SHP77 treated with DMSO at 0.1 percent for 48 hours (cell line): ENCODE measurements around the gene DSCAML1.
"Not testable (repeated sequence)": the region's sequence is repeated elsewhere in the genome, so short reads cannot be mapped to it uniquely, and the experiment has no call there.

Experiments
- DNase-seq: peaks from one replicate; lab custom pipeline; 2025; lab: John Stamatoyannopoulos, UW

DSCAML1 gene

DNA sequence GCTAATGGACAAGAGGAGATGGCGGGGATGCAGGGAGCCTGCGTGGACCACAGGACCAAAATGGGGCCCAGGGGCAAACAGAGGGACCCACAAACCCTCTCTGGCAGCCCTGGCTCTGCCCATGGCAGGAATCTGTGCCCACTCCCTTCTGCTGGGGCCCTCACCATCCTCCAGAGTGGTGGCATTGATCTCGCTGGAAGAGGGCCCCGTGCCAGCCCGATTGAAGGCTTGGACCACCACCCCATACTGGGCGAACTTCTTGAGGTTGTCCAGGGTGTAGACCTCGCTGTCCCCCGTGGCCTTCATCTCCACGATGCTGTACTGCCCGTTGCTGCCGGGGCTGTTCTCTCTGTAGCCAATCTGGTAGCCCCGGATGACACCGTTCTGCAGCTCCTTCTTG is 332.2 kb downstream of the DSCAML1 start:
- DNase-seq: no peak

DNA sequence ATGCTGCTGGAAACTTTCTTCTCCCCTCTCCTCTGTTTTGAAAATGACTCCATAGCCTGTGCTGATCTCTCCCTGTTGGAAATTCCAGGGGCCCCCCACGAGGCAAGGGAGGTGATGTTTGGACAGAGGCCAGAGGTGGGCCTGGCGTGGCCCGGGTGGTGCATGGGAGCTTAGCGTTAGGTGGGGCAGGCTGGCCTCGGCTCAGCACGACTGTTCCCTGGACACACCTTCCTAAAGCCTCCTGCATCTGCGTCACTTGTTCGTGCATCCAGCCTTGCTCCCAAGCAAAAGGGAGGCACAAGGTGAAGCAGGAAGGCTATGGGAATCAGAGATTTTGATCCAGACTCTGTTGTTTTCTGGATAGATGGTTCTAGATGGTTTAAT is 334.2 kb downstream of the DSCAML1 start:
- DNase-seq: no peak

DNA sequence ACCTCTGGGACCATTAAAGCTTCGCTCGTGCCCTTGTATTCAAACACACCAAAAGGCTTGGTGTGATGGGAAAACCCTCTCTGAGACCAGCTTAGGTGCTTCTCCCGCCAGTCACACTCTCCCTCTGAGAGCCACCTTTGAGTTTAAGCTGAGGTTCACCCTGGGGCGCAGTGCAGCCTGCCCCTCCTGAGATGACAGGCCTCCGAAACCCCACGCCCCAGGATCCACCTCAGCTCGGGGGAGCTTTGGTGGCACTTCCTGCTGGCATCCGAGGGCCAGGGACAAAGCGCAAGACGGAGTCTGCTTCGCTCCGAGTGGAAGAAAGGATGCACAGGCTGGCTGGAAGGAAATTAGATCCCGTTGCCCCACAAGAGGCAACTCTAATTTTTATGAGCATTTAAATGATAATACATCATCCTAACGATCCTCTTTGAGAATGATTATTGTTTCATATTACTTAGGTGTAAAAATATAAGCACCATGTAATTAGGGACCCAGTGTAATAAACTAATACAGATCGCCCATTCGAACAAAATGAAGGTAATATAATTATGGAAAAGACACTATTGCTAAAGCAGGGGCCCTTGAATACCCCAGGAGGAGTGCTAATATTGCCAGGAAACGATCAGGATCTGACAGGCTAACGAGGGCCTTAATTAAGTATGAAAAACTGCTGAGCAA is 334.7 kb downstream of the DSCAML1 start:
- no peak for DNase-seq

DNA sequence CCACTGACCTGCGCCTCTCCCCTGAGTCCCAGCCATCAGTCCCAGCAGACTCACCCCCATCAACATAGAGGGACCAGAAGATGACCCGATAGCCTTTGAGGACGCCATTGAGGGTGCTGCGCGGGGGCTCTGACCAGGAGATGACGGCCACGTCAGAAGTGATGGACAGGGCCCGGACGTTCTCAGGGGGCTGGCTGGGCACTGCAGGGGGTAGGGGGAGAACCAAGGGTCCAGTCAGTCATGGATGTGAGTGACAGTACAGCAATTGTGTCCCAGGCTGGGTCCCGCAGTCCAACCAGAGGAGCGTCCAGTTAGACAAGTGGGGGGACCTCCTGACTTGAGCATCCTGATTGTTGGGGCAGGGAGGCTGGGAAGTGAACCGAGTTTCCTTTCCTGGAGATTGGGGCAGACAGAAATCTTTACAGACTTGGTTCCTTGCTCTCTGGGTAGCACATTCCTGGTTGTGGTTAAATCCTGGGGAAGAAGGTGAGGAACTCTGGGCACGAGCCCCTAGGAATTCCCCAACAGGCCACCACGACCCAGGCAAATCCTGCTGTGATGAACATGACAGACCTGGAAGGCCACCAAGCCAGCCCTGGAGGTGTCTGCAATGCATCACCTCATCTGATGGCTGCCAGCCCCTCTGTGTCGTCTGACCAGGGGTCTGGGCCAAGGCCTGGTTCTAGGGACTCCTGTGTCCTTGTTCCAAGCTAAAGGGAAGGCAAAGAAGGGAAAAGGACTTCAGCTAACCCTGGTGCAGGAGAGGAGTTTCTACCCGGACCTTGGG is 335.4 kb downstream of the DSCAML1 start:
- no peak for DNase-seq

DNA sequence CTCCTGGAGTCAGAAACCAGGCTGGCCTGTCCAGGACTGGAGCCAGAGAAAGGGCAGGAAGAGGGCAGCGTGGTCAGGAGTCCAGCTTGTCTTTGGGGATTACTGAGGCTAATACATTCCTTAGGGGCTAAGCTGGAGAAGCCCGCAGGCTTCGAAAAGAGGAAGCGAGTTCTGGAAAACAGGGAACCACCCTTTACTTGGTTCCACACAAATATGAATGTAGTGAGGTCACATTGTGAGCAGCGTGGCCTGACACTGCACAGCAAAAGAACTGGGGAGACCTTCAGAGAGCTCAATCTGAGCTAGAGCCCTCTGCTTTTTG is 337.1 kb downstream of the DSCAML1 start:
- DNase-seq: no peak

DNA sequence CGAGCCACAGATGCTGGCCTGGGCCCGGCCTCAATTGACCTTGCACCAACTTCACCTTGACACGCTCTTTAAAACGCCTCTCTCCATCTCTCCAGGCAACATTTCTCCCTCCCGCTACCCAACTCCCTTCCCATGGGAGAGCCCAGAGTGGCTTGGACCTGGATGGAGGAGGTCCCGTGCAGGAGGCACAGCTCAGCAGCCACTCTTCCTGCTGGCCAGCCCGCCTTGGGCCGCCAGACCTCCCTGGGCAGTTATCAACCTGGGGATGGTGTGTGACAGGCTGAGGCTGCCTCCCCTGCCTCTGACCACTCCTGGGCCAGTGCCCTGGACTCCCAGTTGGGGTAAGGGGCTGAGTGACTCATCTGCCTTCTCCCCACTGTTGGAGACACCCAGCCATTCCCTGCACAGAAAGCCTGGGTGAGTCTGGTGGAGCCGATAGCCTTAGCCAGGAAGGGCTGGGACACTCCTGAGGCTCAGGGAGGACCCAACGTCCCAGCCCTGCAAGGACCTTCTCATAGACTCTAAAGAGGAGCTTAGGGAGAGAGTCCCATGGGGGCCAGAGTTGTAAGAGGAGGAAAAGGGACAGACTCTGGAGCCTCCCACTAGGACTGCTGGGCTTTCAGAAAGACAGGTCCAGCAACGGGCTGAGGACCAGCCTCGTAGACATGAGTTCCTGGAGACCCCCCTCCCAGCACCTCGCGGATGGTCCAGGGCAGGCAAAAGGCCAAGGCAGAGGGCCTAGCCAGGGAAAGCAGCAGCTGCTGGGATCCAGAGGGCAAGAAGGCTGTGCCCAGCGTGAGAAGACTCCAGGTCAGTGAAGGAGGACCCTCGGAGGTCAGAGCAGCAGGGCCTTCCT is 337.7 kb downstream of the DSCAML1 start:
- no peak for DNase-seq

DNA sequence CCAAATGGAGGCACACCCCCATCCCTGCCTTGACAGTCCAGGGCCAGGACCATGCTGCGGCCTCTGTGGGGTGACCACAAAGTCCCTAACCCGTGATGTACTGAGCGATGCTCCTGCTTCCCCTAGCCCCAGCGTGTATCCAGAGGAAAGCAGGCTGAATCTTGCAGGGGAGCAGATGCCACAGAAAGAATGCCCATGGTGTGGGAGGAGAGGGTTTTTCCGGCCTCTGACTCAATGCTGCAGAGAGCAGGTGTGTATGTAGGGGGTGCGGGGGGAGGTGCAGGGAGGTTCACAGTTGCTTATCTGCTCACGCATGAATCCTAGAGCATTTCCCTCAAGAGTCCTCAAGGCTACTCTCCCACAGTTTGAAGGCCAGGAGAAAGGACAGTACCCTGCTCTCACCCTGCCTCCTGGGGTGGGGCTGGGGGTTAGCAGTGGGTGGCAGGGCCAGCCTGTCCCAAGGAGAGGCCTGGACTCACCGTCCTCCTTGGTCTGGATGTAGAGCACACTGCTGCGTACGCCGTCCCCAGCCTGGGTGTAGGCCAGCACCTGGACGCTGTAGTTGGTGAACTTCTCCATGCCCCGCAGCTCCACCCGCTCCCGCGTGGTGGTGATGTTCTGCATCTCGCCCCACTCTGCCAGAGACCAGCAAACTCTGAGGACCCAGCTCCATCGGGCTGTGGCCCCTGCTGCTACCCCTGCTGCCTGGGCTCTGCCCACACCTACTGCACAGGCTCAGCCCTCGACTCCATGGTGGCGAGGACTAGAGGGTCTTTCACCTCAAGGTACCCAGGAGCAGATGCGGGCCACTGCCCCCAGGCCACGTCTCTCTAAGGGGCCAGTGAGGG is 338.5 kb downstream of the DSCAML1 start:
- DNase-seq: peak; percentile 53

DNA sequence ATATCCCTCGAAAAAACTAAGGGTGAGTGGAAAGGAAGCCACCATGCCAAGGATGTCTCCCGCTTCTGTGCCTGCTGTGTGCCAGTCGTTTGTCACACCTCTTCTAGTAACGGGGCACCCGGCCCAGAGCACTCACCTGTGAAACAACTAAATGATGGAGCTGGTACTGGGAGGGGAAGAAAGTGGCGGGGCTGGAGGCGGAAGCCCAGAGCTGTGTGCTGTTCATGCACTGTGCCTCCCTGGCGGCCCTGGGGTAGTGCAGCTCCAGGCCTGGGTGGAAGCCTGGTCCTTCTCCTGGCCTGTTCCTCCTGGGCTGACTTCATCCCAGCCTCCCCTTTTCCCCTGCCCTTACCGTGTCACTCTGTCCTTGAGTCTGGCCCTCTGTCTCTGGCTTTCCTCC is 339.2 kb downstream of the DSCAML1 start:
- no peak for DNase-seq

DNA sequence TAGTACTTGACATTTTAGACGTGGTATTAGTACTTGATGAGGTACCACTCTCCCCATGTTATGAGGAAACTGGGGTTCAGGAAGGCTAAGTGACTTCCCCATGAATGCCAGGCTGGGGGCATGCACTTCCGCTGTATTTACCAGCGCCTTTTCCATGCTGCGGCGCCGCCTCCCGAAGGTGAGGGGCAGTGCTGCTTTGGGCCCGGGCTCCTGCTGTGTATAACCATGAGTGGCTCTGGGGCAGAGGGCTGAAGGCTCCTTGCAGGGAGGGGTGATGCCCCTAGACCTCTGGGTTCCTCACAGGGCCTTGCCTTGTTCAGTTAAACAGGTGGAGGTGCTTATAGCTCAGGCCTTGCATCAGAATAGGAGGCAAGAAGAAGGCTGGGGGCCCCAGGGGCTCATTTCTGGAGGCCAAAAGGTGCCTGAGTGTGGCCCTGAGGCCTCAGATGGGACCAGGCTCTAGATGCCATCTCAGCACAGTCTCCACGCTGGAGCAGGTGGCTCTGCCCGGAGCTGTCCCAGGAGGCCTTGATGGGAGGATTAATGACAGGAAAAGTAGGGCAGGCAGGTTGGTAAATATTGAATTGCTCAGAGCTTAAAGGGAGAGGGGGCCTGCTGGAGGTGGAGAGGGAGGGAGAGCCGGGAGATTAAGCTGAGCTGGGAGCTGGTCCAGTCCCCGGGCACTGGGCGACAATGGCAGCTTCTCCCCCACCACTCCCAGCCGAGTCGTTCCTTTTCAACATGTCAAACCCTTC is 339.8 kb downstream of the DSCAML1 start:
- DNase-seq: peak; percentile 63

DNA sequence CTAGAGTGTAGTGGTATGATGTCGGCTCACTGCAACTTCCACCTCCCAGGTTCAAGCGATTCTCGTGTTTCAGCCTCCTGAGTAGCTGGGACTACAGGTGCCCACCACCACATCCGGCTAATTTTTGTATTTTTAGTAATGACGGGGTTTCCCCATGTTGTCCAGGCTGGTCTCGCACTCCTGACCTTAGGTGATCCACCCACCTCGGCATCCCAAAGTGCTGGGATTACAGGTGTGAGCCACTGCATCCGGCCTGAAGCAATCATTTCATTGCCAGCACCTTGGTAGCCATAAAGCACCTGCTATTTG is 340.3 kb downstream of the DSCAML1 start:
- not testable (repeated sequence) for DNase-seq

DNA sequence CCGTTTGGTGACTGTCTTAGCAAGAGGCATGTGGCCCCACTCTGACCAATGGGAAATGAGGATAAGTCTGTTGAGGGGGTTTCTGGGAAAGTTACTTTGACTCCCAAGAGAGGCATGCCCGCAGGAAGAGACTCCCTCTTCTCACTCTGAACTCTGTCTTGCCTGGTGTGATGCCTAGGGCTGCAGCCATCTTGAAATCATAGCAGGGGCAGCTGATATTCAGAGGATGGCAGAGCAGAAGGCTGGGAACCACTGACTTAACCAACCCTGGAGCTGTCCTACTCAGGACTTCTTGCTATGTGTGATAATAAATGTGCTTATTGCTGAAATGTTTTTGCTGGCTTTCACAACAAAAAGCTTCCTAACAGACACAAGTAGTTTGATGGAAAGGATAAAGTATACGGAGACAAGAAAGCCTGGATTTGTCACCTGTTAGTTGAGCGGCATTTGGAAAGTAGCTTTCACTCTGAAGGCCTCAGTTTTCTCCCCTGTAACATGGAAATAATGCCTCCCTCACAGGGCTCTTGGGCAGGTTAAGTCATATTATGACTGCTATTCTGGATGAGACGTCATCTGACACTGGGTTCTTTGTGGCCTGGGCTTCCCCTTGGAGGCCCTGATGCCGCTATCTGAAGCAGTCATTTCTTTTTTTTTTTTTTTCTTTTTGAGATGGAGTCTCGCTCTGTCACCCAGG is 340.8 kb downstream of the DSCAML1 start:
- DNase-seq: no peak

DNA sequence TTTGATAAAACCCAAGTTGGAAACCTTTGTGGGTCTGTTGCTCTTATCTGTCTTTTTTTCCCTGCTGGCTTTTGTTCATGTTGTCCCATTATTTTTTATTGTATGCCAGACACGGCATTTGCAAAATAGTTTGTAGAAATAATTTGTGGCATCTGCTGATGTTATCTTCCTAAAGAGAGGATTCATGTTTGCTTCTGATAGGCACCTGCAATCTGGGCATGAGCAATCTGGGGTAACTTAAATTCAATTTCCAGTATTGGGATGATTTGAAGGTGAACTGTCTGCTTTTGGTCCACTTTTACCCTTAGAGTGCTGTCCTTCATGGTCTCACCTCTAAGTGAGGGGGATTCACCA is 342.5 kb downstream of the DSCAML1 start:
- no peak for DNase-seq

DNA sequence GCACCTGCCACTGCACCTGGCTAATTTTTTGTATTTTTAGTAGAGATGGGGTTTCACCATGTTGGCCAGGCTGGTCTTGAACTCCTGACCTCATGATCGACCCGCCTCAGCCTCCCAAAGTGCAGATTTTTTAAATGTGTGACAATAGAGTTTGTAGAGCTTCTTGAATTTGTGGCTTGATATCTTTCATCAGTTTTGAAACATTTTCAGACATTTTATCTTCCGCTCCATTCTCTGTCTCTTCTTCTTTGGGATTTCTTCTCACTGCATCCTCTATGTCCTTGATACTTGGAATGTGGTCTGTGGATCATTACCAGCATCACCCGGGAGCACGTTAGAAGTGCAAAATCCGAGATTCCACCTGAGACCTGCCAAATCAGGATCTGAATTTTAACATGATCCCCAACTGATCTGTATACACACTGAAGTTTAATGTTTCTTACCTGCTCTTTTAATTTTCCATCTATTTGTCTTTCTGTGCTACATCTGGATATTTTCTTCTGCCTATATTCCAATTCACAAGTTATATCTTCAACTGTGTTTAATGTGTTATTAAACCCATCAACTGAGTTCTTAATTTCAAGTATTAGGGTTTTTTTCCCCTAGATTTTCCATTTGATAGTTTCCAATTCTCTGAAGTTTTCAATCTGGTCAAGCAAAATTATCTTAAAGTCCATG is 343.0 kb downstream of the DSCAML1 start:
- no peak for DNase-seq

DNA sequence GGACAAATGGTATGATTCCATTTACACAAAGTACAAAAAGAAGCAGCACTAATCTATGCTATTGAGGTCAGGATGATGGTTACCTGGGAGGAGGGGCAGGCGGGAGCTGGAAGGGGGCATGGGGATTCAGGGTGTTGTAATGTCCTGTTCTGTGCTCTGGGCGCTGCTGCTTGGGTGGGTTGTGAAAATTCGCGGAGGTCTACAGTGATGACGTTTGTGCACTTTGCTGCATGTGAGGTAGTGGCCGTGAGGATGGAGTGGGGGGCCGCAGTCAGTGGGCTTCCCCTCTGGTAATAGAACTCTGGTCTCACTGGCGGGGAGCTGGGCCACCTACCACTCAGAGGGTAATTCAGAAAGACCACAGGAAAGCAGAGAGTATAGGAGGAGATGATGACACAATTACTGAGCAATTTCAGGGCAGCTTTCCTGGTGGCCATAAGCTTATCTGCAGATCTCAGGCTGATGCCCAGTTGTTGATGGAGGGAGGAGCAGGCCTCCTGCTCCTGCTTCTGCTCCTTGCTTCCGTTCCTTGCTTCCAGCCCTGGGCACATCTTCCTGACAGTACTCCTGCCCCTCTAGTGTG is 347.8 kb downstream of the DSCAML1 start:
- DNase-seq: no peak

DNA sequence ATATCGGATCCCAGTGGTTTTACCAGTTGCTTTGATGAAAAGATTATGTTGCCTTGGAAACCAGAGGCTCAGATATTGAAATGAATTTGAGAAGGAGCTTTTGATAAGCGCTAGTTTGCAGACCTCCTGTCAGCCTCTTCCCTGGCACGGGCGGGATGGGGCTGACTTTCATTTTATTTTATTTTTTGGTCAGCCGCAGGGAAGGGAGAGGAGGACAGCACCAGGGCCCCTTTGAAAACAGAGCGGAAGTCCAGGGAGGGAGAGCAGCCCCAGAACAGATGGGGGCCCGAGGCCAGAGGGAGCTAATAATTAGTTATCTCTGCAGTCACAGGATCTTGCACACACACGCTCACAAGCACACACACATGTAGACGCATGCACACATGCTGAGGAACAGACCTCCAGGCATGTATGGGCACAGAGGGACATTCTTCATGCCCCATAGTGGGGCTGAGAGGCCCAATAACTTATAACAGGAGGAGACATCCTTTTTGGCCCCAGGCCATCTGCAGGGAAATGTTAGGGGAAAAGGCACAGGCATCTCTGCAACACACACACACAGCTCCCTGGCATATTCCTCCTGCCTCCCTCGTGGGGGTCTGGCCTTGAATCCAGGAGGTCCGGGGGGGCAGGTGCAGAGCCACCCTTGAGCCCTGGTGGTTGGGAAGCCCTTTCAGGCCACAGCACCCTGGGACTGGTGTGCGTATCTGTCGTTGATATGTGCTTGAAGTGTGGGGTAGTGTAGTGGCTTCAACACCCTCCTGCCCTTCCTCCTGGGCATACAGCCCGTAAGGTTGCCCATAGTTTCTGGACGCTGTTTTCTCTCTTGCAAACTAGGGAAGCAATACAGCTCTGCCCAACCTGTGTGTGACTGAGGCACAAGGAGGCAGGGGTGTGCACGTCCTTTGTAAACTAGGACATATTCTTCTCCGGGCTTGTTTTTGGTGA is 352.0 kb downstream of the DSCAML1 start:
- DNase-seq: no peak

DNA sequence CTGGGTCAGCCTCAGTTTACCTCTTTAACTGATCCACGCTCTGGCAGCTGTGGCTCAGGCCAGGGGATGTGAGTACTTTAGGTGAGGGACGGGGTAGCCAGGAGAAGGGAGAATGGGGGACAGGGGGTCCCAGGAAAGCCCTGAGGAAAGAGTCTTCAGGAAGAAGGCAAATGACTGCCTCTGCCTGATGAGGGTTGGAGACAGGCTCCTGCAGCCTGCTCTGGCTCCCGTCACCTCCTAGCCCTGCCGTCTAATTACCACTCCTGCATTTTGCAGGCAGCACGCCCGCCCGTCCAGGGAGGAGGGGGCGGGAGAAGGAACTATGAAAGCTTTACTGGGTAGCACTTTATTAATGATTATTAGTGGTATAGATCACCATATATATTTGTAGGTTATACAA is 352.8 kb downstream of the DSCAML1 start:
- DNase-seq: no peak

DNA sequence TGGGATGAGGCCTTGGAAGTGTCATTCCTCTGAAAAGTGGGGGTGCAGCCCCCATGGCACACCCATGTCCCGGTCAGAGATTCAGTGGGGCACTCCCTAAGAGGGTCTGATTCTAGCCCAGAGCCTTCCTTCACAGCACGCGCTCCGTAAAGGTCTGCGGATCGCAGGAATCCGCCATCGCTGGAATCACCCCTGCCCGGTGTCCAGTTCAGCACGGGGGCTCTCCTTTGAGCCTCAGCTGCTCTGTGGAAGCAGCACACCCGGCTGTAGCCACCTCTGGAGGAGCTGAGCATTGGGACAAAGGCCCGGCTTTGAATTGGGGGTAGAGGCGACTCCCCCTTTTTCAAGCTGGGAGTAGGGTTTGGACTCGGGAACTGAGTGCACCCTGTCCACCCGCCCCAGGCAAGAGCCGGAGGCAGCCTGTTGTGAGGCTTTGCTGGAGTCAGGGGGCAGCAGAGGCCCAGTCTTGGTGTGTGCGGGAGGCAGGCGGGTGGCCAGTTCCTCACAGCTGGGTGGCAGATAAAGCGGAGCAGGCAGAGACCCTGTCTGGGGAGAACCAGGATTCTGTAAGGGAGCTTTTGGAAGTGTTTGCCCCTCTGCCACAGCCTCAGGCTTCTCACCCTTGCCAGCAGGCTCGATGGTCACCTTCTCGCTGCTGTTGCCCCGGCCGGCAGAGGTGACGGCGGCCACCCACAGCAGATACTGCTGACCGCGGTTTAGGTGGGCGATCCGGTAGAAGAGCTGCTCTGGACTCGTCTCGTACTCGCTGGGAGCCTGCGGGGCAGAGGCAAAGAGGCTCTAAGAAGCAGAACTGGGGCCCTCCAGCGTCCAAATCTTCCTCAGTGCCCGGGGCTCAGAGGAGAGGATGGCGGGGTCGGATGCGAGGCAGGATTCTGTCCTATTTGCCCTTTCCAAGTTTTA is 353.5 kb downstream of the DSCAML1 start:
- peak; percentile 25 for DNase-seq

DNA sequence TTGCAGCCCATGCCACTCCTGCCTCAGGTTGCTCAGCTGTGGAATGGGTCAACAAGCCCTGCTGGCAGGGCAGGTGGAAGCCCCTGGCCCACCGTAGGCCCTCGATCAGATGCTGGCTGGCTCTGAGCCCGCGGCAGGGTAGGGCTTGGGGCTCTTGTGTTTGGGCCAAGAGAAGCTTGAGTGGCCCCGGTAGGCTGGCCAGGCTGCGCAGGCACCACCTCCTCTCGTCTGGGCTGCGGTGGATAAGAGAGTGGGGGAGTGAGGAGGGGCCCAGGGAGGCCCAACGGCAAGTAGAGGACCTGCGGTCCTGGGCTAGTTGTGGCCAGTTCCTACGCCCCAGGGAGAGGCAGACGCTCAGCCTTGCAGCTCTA is 354.2 kb downstream of the DSCAML1 start:
- DNase-seq: no peak
